OCI-LY7 (cell line): ENCODE measurements around the gene PFDN4. TPM values are rescaled to one million over a fixed set of nuclear protein-coding genes. Genes with fewer than 3 reads are reported as not detected.

Experiments used
- BruUV-seq: library from RNA; stranded (reverse); fragments of 400-500 nt; replicated peaks from 2 replicates; lab custom pipeline; 2021; lab: Mats Ljungman, UMichigan
- CTCF ChIA-PET: fragments of 300-600 bp; sonication (Branson Sonifier 250); formaldehyde crosslinking; loops from one replicate; lab custom pipeline; 2022; ENCODE audit warnings: antibody characterized with exemption; ENCODE audit not compliant: unreplicated experiment; lab: Charles Lee
- POLR2A ChIA-PET: fragments of 300-600 bp; sonication (Branson Sonifier 250); formaldehyde crosslinking; loops from one replicate; lab custom pipeline; 2022; ENCODE audit warnings: antibody characterized with exemption; lab: Charles Lee
- DNase-seq: peaks from one replicate; pipeline ENCODE4 v3.0.0-alpha.2; 2015; ENCODE audit warnings: low spot score
- H2AFZ ChIP-seq: fragments of 200-600 bp; sonication (generic), shearing (Covaris generic); 2 replicates; pipeline ENCODE4 v1.6.1; 2014; ENCODE audit warnings: mild to moderate bottlenecking, antibody characterized with exemption, low read length, moderate library complexity
- H3K27ac ChIP-seq: fragments of 200-600 bp; sonication (generic); 2 replicates; pipeline ENCODE4 v1.5.1; 2014; ENCODE audit warnings: mixed run types, low read depth, mild to moderate bottlenecking, moderate library complexity, low read length, inconsistent platforms; ENCODE audit not compliant: poor library complexity, severe bottlenecking
- H3K36me3 ChIP-seq: fragments of 200-600 bp; sonication (generic); 2 replicates; pipeline ENCODE4 v1.6.1; 2014; ENCODE audit warnings: mild to moderate bottlenecking, antibody characterized with exemption, low read length, moderate library complexity, mixed read lengths; ENCODE audit not compliant: insufficient read depth
- H3K4me1 ChIP-seq: fragments of 200-600 bp; sonication (generic); 2 replicates; pipeline ENCODE4 v1.5.1; 2014; ENCODE audit warnings: mild to moderate bottlenecking, low read length; ENCODE audit not compliant: insufficient read depth, poor library complexity, severe bottlenecking
- H3K4me2 ChIP-seq: fragments of 200-600 bp; sonication (generic); 2 replicates; pipeline ENCODE4 v1.6.1; 2014; ENCODE audit warnings: mild to moderate bottlenecking, low read length
- H3K4me3 ChIP-seq: fragments of 200-600 bp; sonication (generic); 2 replicates; pipeline ENCODE4 v1.5.1; 2014; ENCODE audit warnings: mild to moderate bottlenecking, low read depth, low read length; ENCODE audit not compliant: poor library complexity, severe bottlenecking
- H3K79me2 ChIP-seq: fragments of 200-600 bp; sonication (generic); 2 replicates; pipeline ENCODE4 v1.6.1; 2016; ENCODE audit warnings: low read depth, mild to moderate bottlenecking, low read length, moderate library complexity, mixed read lengths; ENCODE audit not compliant: insufficient read depth
- H3K9me2 ChIP-seq: fragments of 200-600 bp; sonication (generic); 2 replicates; pipeline ENCODE4 v1.6.1; 2016; ENCODE audit warnings: mild to moderate bottlenecking, low read length, mixed read lengths; ENCODE audit not compliant: insufficient read depth
- H3K9me3 ChIP-seq: fragments of 200-600 bp; sonication (generic); 2 replicates; pipeline ENCODE4 v1.6.1; 2014; ENCODE audit warnings: mild to moderate bottlenecking, mixed run types, low read length, mixed read lengths
- H4K20me1 ChIP-seq: fragments of 200-600 bp; sonication (generic); 2 replicates; pipeline ENCODE4 v1.6.1; 2014; ENCODE audit warnings: mild to moderate bottlenecking, antibody characterized with exemption, low read length, moderate library complexity, mixed read lengths; ENCODE audit not compliant: insufficient read depth
- CTCF ChIP-seq: fragments of 200-600 bp; sonication (generic); conservative IDR thresholded peaks from 2 replicates; pipeline ENCODE4 v1.5.1; 2014; ENCODE audit warnings: mild to moderate bottlenecking, antibody characterized with exemption, low read length, moderate library complexity, mixed read lengths
- EZH2phosphoT487 ChIP-seq: fragments of 200-600 bp; sonication (generic); IDR thresholded peaks from 2 replicates; pipeline ENCODE4 v1.6.1; 2018; ENCODE audit warnings: low read depth, borderline replicate concordance, mild to moderate bottlenecking, mixed run types, antibody characterized with exemption, low read length, moderate library complexity, mixed read lengths
- intact Hi-C: fragments of 100-400 bp; cut with micrococcal nuclease; formaldehyde crosslinking; loops from one replicate; pipeline ENCODE4 v1.10.0; 2022; ENCODE audit not compliant: unreplicated experiment
- total RNA-seq, 2 experiments: library from RNA; depleted of rRNA in 1 of 2; stranded (reverse); fragments of >200 nt in 1 of 2; shearing (Covaris generic) in 1 of 2; gene quantifications; 2 replicates each; pipeline ENCODE4 v1.2.3, GENCODE V29; 2014 to 2022

Gene PFDN4
- total RNA-seq, 2 experiments from 2014 or later, result 29.7 to 40.7 TPM

- H3K27ac ChIP-seq, result no peak overlapping the region
- no peaks in the 10 kb centered on the region for H4K20me1 ChIP-seq
- no TSS peak for BruUV-seq
- POLR2A ChIA-PET, result interaction anchor here (0.9 to 1.3 kb wide), 3 partner anchors 92 to 106 kb away, joined by 4 read pairs; no protein-coding TSS in a partner anchor
- intact Hi-C loops, result loop anchor here (1.0 to 10.0 kb wide), 2 partner anchors 103 to 224 kb away; no protein-coding TSS in a partner anchor
- CTCF ChIA-PET, result interaction anchor here (1.4 to 1.6 kb wide), 2 partner anchors 9 to 96 kb away, joined by 7 to 8 read pairs; partner anchors contain the start of gene PFDN4
- no peaks in the 10 kb centered on the region for H3K36me3 ChIP-seq
- no peaks in the 10 kb centered on the region for H3K9me3 ChIP-seq
- DNase-seq, result no peak
- no peak overlapping the region for H3K4me2 ChIP-seq
- peaks cover 11% of the 10 kb centered on the region for H3K4me1 ChIP-seq
- TF ChIP-seq EZH2phosphoT487 (no peak), CTCF (no peak)
- H3K9me2 ChIP-seq, result no peaks in the 10 kb centered on the region
- no peaks in the 10 kb centered on the region for H3K79me2 ChIP-seq
- H3K4me3 ChIP-seq, result no peak overlapping the region
- H2AFZ ChIP-seq, result no peak overlapping the region
Measured at GRCh38 chr20:54199283-54199682, 8.6 kb upstream of the PFDN4 start.

- no peaks in the 10 kb centered on the region for H3K36me3 ChIP-seq
- no TSS peak for BruUV-seq
- H3K4me2 ChIP-seq, result no peak overlapping the region
- ChIA-PET POLR2A (interaction anchor here (0.6 to 1.3 kb wide), 4 partner anchors 92 to 621 kb away, joined by 3 to 4 read pairs (median 4); no protein-coding TSS in a partner anchor), CTCF (interaction anchor here (0.8 to 1.6 kb wide), 4 partner anchors 8 to 101 kb away, joined by 3 to 8 read pairs (median 5); partner anchors contain the start of gene PFDN4)
- H3K9me3 ChIP-seq, result no peaks in the 10 kb centered on the region
- no peak overlapping the region for H2AFZ ChIP-seq
- peaks cover 11% of the 10 kb centered on the region for H3K4me1 ChIP-seq
- H3K9me2 ChIP-seq, result no peaks in the 10 kb centered on the region
- H3K27ac ChIP-seq, result no peak overlapping the region
- intact Hi-C loops, result loop anchor here (1.0 to 10.0 kb wide), 2 partner anchors 103 to 225 kb away; no protein-coding TSS in a partner anchor
- no peaks in the 10 kb centered on the region for H4K20me1 ChIP-seq
- H3K79me2 ChIP-seq, result no peaks in the 10 kb centered on the region
- peak; percentile 64 for DNase-seq
- H3K4me3 ChIP-seq, result no peak overlapping the region
- TF ChIP-seq EZH2phosphoT487, result no peak
- TF ChIP-seq CTCF, result peak; percentile 97
Measured at GRCh38 chr20:54199721-54200176, 8.1 kb upstream of the PFDN4 start.
